Activated T-cell treated with anti-CD3 and anti-CD28 coated beads for 1 hour (primary cell): ENCODE data around the gene ACADSB.

Experiments
- DNase-seq: peaks from one replicate; pipeline ENCODE4 v3.0.0-alpha.2; 2020; ENCODE audit warnings: low read depth

The ACADSB gene

DNA sequence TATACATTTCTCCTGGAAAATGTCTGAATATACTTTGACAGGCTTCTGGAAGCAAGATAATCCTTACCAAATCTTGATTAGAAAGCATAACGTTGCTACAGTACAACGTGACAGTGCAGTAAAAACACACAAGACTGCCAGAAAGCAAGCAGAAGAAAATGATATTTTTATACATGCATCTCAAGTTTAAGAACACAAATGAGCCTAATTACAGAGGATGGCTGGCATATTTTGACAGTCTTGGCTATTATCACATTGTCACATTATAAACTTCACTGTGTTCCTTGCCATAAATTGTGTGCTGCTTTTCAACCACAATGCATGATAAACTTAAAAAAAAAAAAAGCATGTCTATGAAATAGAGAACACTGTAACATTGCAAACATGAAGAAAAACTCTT is 4.5 kb upstream of the ACADSB start:
- no peak for DNase-seq

DNA sequence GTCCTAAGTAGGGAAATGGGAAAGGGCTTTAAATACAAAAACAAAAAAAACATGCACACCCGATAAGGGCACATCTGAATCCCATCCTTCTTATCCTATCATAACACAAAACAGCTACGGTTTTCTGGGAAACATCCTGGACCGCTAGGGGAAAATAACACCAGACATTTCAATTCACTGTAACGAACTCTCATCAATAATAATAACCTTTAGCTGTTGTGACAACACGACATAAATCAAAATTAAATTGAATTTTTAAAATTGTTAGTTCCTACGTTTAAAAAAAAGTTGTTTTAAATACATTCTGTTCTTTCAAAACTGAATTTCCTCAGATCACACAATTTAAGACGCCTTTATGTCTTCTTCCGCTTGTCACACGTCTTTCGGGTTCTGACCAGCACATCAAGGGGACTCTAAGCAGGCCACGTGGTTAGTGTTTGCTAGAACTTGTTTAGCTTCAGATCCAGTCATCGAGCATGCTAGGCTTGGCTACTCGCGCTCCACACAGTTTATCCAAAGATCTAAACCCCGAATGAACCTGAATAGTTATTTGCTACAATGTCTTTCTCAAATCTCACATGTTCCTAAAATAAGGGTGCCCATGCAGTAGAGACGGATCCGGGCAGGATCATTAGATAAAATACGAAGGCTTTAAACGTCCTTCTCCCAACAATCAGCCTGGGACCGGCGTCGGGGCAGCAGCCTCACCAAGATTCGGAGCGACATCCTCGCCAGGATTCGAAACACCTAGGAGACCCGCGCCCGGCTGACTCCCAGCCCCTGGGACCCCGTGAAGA is 1.1 kb upstream of the ACADSB start:
- DNase-seq: peak; percentile 26

- DNase-seq: peak; percentile 18
Measured at GRCh38 chr10:123009105-123009820, 457 bp downstream of the ACADSB start.

- no peak for DNase-seq
Measured at GRCh38 chr10:123011987-123012386, 3.2 kb downstream of the ACADSB start.

DNA sequence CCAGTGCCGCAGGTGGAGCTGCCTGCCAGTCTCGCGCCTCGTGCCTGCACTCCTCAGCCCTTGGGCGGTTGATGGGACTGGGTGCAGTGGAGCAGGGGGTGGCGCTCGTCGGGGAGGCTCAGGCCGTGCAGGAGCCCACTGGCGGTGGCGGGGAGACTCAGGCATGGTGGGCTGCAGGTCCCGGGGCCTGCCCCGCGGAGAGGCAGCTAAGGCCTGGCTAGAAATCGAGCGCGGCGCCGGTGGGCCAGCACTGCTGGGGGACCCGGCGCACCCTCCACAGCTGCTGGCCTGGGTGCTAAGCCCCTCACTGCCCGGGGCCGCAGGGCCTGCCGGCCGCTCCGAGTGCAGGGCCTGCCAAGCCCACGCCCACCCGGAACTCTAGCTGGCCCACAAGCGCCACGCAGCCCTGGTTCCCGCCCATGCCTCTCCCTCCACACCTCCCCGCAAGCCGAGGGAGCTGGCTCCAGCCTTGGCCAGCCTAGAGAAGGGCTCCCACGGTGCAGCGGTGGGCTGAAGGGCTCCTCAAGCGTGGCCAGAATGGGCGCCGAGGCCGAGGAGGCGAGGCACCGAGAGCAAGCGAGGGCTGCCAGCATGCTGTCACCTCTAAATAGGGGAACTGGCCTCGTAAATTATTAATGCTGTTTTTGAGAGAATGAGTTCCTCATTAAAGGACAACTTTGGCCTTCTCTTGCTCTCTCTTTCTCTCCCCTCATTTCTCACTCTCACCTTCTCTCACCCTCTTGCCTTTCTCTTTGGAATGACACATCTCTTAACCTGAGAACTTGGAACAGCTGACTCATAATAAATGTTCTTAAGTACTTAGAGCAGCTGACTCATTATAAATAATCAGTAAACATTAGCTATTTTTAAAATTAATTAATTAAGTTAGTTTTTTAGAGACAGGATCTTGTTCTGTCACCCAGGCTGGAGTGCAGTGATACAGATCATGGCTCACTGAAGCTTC is 4.9 kb downstream of the ACADSB start:
- DNase-seq: no peak

DNA sequence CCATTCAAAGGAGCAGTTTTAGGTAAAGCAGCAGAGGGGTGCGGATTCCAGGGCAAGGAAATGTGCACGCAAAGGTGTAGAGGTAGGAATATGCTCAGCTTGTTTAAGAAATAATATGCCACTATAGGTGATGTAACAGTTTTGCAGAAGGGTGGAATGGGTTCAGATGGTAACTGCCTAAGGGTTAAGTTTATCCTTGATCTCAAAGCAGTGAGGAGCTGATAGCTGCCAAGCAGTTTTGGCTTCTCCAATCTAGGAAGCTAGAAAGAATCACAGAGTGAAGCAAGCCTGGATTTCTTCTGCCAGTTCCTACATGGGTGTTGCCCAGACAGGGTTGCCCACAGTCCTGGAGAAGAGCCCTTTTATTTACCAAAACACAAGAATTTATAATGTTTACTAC is 6.0 kb downstream of the ACADSB start:
- DNase-seq: no peak

GRCh38 chr10:123016228-123016627 is 7.4 kb downstream of the ACADSB start:
- DNase-seq: no peak

DNA sequence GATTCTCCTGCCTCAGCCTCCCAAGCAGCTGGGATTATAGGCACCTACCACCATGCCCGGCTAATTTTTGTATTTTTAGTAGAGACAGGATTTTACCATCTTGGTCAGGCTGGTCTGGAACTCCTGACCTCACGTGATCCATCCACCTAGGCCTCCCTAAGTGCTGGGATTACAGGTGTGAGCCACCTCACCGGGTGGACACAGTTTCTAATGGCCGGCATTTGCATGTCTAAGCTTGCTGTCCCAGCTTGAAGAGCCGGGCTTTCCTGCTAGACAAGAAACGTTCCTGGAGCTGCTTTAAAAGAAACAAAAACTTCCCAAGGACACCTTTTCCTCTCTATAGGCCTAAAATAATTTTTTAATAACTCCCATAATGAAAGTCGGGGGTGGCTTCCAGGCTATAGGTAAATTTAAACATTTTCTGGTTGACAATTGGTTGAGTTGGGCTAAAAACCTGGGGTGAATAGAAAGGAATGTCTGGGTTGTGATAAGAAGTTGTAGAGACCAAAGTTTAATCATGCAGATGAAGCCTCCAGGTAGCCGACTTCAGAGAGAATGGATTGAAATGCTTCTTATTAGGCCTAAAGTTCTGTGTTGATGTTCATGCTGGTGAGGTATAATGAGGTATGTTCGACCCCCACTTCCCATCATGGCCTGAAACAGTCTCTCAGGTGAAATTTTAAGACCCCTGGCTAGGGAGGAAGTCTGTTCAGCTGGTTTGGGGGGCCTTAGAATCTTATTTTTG is 8.8 kb downstream of the ACADSB start:
- no peak for DNase-seq

DNA sequence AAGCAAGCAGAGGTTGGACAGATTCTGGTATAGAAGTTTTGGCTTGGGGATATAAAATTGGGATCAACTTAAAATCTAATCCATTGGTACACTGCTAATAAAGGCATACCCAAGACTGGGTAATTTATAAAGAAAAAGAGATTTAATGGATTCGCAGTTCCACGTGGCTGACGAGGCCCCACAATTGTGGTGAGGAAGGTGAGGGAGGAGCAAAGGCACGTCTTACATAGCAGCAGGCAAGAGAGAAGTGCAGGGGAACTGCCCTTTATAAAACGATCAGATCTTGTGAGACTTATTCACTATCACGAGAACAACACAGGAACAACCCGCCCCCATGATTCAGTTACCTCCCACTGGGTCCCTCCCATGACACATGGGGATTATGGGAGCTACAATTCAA is 9.7 kb downstream of the ACADSB start:
- no peak for DNase-seq

DNA sequence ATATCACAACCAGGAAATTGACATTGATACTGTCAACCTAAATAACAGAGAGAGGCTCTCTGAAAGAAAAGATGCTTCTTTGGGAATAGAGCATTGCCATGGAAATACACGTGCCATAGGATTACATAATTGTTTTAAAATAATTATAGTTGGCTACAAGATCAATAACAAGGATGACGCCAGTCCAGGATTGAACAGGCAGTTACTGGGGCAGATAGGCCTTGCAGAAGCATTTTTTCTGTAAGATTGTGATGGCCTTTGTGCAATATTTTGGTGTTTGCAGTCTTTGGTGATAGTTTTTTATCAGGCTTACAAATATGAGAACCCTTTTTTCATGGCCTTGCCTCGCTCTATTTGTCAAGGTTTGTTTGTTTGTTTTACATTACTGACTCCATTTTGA is 10.5 kb downstream of the ACADSB start:
- no peak for DNase-seq

- no peak for DNase-seq
Measured at GRCh38 chr10:123019941-123020703, 11.3 kb downstream of the ACADSB start.

GRCh38 chr10:123021517-123021916 is 12.7 kb downstream of the ACADSB start:
- no peak for DNase-seq

DNA sequence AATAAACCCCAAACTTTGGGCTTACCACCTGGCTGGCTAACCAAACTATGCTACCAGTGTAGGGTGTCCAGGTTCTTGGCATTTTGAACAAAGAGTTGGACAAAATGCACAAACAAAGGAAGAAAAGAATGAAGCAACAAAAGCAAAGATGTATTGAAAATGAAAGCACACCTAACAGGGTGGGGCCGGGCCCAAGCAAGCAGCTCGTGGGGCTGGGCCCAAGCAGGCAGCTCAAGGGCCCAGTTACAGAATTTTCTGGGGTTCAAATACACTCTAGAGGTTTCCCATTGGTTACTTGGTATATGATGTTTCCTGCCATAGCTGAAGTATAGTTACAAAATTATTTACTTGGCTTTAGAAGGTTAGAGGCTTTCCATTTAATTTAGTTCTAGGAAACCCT is 15.7 kb downstream of the ACADSB start:
- DNase-seq: no peak

GRCh38 chr10:123026302-123026701 is 17.5 kb downstream of the ACADSB start:
- DNase-seq: no peak

DNA sequence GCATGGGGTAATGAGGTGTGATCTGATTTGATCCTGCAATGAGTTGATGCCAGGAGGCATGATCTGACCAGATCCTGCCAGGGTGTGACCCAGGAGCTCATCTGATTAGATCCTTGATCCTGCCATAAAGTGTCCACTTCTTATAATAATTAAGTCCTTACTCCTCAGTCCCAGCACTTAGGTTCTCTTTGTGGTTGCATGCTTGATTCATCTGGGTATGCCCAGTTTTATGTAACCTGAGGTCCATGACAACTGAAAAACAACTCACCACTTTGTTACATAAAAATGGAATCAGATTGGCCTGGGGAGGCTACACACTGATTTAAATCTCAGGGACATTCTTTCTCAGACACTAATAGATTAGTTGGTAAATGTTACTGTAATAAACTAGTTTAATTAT is 19.1 kb downstream of the ACADSB start:
- DNase-seq: no peak

- no peak for DNase-seq
Measured at GRCh38 chr10:123031124-123031523, 22.3 kb downstream of the ACADSB start.

DNA sequence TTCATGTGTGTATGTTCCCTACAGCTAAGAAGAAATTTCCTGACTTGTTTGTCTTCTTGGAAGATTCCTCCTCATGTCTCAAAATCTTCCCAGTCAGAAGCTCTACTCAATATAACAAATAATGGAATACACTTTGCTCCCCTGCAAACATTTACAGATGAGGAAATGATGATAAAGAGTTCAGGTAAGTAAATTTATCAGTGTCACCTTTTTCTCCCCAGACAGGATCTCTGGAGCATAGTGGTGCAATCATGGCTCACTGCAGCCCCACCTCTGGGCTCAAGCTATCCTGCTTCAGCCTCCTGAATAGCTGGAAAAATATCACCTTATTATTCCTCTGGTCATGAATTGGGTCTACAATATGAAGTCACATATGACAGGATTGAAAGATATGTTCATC is 25.5 kb downstream of the ACADSB start:
- no peak for DNase-seq

DNA sequence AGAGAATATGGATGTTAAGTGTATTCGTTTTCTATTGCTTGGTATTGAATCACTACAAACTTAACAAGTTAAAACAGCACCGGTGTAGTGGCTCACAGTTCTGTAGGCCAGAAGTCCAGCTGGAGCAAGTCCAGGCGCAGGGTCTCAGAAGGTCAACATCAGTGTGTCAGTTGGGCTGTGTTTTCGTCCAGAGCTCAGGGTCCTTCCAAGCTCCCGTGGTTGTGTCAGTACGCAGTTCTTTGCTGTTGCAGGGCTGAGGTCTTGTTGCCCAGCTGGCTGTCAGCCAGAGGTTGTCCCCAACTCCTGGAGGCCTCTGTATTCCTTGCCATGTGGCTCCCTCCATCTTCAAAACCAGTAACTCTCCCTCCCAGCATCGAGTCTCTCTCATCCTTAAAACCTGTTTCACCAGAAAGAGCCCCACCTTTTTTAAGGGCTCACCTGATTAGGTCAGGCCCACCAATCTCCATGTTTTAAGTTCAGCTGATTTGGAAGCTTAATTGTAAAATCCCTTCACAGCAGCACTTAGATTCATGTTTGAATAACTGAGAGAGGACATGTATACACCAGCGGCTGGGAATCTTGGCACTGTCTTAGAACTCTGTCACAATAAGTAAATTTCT is 26.8 kb downstream of the ACADSB start:
- DNase-seq: no peak

DNA sequence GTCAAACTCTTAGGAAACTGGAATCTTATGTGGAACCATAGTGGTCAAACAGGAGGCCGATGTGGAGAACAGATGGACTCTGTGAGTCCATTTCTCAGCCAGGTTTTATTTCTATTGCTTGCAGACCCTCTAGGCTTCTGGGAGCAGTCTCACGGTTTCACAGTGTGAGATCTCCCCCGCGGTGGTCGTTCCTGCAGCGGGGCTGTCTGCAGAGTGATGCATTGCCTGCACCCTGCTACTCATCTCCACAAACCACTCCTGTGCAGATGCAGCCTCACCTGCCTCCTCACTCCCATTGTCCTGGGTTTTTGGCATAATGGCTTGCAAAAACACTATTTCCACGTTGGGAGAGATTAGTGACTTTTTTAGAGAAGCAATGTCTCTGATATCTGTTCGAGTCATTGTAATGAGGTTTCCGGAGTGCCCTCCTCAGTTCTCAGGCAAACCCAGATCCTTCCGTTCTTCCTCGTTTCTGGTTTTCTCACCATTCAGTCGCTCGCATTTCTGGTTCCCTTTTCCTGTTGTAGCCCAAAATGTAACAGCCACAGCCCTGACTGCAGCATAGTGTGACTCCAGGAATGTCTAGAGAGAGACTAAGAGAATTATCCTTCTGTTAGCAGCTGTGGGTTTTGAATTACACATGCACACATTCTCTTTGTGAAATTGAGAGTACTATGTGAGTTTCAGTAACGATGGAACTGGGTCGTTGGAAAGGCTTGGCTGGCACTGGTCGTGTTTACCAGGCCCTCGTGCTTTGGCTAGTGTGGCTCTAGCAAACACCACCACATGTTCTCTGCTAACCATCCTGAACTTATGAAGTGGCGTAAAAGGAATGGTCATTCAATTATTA is 30.2 kb downstream of the ACADSB start:
- DNase-seq: no peak

DNA sequence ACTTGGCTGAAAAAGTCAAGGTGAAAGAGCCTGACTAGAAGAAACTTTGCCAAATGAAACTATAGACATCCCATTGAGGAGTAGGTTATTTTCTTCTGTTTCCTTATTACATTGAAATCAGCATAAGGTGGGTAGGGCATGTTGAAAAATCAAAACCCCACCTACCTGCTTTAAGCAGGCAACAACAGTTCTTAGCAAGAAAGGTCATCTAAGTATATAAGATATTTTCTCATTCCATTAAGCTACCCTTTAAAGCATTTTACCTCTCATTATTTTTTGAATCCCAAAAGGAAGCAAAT is 30.8 kb downstream of the ACADSB start:
- no peak for DNase-seq
